ENCODE measurements around the gene OR10A4.

DNA sequence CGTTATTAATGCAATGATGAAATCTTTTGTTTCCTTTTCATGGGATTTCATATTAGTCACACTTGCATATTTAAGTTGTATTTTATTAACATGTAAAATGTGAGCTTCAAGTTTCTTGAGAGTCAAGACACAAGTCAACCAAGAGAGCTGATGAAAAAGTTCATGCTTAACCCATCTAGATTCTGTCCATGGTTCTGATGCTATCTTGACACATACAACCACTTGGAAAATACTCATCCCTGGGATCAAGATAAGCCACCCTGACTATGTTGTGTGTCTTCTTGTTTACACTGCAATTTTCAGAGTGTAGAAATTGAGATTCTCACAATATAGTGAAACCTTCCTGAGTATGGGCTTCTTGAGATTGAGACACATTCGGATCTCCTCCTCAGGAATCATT is 664 bp upstream of the OR10A4 start:
- TF ChIP-seq, protein P1, sequence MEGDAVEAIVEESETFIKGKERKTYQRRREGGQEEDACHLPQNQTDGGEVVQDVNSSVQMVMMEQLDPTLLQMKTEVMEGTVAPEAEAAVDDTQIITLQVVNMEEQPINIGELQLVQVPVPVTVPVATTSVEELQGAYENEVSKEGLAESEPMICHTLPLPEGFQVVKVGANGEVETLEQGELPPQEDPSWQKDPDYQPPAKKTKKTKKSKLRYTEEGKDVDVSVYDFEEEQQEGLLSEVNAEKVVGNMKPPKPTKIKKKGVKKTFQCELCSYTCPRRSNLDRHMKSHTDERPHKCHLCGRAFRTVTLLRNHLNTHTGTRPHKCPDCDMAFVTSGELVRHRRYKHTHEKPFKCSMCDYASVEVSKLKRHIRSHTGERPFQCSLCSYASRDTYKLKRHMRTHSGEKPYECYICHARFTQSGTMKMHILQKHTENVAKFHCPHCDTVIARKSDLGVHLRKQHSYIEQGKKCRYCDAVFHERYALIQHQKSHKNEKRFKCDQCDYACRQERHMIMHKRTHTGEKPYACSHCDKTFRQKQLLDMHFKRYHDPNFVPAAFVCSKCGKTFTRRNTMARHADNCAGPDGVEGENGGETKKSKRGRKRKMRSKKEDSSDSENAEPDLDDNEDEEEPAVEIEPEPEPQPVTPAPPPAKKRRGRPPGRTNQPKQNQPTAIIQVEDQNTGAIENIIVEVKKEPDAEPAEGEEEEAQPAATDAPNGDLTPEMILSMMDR (IDR thresholded peaks at IDR 0.05), result no peak
- no peak for TF ChIP-seq ZFX (IDR thresholded peaks at IDR 0.05; ENCODE audit: borderline replicate concordance)
